SU-DHL-6 (cell line): ENCODE data around the gene FREY1.
A peak's percentile ranks its signal among the peaks of the same experiment; 100 is the strongest.
"Not testable (repeated sequence)": the region's sequence is repeated elsewhere in the genome, so short reads cannot be mapped to it uniquely, and the experiment has no call there.

Experiments used
- H2AFZ ChIP-seq: fragments of 200-600 bp; sonication (generic); 2 replicates; pipeline ENCODE4 v1.6.1; 2014; ENCODE audit warnings: low read depth, mild to moderate bottlenecking, moderate library complexity, mixed read lengths, antibody characterized with exemption, low read length; ENCODE audit not compliant: severe bottlenecking
- H3F3A ChIP-seq: fragments of 200-600 bp; shearing (Covaris generic); 2 replicates; pipeline ENCODE4 v1.6.0; 2016; ENCODE audit warnings: antibody characterized with exemption, mild to moderate bottlenecking; ENCODE audit not compliant: insufficient read depth
- H3K27ac ChIP-seq: fragments of 200-600 bp; sonication (generic); 2 replicates; pipeline ENCODE4 v1.5.1; 2016; ENCODE audit warnings: low read depth, mild to moderate bottlenecking, low read length, moderate library complexity, mixed read lengths
- H3K27me3 ChIP-seq: fragments of 200-600 bp; sonication (generic), shearing (Covaris generic); 2 replicates; pipeline ENCODE4 v1.6.0; 2014; ENCODE audit warnings: mild to moderate bottlenecking, low read length
- H3K36me3 ChIP-seq: fragments of 200-600 bp; sonication (generic); 2 replicates; pipeline ENCODE4 v1.6.1; 2014; ENCODE audit warnings: mild to moderate bottlenecking, low read length, mixed read lengths
- H3K4me2 ChIP-seq: fragments of 300-600, 200-600 bp; shearing (Covaris generic), sonication (generic); 2 replicates; pipeline ENCODE4 v1.6.0; 2014; ENCODE audit warnings: low read length, low read depth, mild to moderate bottlenecking; ENCODE audit not compliant: poor library complexity, severe bottlenecking
- H3K4me3 ChIP-seq: fragments of 200-600 bp; sonication (generic); 2 replicates; pipeline ENCODE4 v1.5.1; 2014; ENCODE audit warnings: antibody characterized with exemption, low read length, mild to moderate bottlenecking, mixed read lengths; ENCODE audit not compliant: insufficient read depth, poor library complexity, severe bottlenecking
- H3K79me2 ChIP-seq: fragments of 200-600 bp; sonication (generic); 2 replicates; pipeline ENCODE4 v1.6.1; 2014; ENCODE audit warnings: mild to moderate bottlenecking, low read length, moderate library complexity; ENCODE audit not compliant: insufficient read depth
- H3K9ac ChIP-seq: fragments of 200-600 bp; sonication (generic); 2 replicates; pipeline ENCODE4 v1.7.0; 2014; ENCODE audit warnings: mild to moderate bottlenecking, low read length
- H3K9me2 ChIP-seq: fragments of 200-600 bp; sonication (generic); replicated peaks from 2 replicates; pipeline ENCODE4 v1.6.1; 2014; ENCODE audit warnings: low read length; ENCODE audit not compliant: insufficient read depth
- H3K9me3 ChIP-seq: fragments of 200-600 bp; sonication (generic); 2 replicates; pipeline ENCODE4 v1.6.1; 2014; ENCODE audit warnings: low read length, mixed read lengths; ENCODE audit not compliant: insufficient read depth
- H4K20me1 ChIP-seq: fragments of 200-600 bp; sonication (generic); 2 replicates; pipeline ENCODE4 v1.6.1; 2014; ENCODE audit warnings: low read depth, mild to moderate bottlenecking, antibody characterized with exemption, low read length, moderate library complexity, mixed read lengths
- CTCF ChIP-seq: fragments of 200-600 bp; sonication (generic); IDR thresholded peaks from one replicate; pipeline ENCODE4 v1.5.1; 2017; ENCODE audit warnings: antibody characterized with exemption, mild to moderate bottlenecking, low read length, moderate library complexity; ENCODE audit not compliant: insufficient read depth, poor library complexity, severe bottlenecking
- EZH2phosphoT487 ChIP-seq: fragments of 200-600 bp; sonication (generic), shearing (Covaris generic); conservative IDR thresholded peaks from 2 replicates; pipeline ENCODE4 v1.6.1; 2018; ENCODE audit warnings: mild to moderate bottlenecking, antibody characterized with exemption, low read length, moderate library complexity, mixed read lengths

Gene FREY1

GRCh38 chr11:45901626-45902025 lies 5.4 kb downstream of the FREY1 start:
- Histone ChIP-seq H3K4me3 (no peak overlapping the region), H3K9ac (no peak overlapping the region), H3K27me3 (no peaks in the 10 kb centered on the region), H3K36me3 (no peaks in the 10 kb centered on the region), H3F3A (no peaks in the 10 kb centered on the region), H2AFZ (no peak overlapping the region), H3K9me2 (no peaks in the 10 kb centered on the region), H3K9me3 (no peaks in the 10 kb centered on the region), H3K79me2 (no peaks in the 10 kb centered on the region), H3K27ac (no peak overlapping the region), H3K4me2 (no peak overlapping the region), H4K20me1 (no peaks in the 10 kb centered on the region)
- TF ChIP-seq CTCF = no peak
- TF ChIP-seq EZH2phosphoT487 = no peak

DNA sequence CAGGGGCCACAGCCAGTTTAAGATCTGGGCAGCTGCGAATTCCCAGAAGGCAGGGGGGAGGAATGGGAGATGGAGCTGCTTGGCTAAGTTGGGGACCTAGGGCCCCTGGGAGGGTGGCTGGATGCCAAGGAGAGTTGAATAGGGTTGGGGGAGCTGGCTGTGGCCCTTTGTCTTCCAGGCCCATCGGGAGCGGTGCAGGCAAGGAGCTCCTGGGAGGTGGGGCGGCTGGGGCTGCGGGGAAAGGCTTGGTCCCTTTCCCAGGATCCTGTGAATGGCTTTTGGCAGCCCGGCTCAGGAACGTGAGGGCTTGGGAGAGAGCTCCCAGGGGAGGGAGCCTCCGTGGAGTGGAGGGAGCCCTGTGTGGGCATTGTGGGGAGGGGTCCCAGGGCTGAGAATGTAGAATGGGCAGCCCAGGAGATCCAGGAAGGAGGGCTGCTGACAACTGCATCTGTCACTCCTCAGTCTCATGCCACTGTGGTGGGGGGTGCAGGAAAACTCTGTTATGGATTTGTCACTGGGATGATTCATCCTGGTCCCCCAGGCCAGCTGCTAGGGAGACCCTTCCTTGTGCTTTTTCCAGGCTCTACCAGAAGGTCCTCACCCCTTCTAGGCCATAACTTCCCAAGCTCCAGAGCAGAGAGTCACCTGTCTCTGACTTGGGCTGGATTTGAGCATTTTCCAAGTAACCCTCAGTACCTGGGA lies 6.0 kb downstream of the FREY1 start:
- no peak overlapping the region for H3K4me2 ChIP-seq
- H3K36me3 ChIP-seq = no peaks in the 10 kb centered on the region
- no peaks in the 10 kb centered on the region for H3K79me2 ChIP-seq
- no peak overlapping the region for H3K27ac ChIP-seq
- no peak overlapping the region for H2AFZ ChIP-seq
- TF ChIP-seq CTCF (no peak), EZH2phosphoT487 (no peak)
- no peaks in the 10 kb centered on the region for H4K20me1 ChIP-seq
- H3F3A ChIP-seq = no peaks in the 10 kb centered on the region
- no peaks in the 10 kb centered on the region for H3K9me3 ChIP-seq
- H3K9ac ChIP-seq = no peak overlapping the region
- no peaks in the 10 kb centered on the region for H3K9me2 ChIP-seq
- no peak overlapping the region for H3K4me3 ChIP-seq
- H3K27me3 ChIP-seq = no peaks in the 10 kb centered on the region

- H3K4me2 ChIP-seq = peak overlapping the region; percentile 38
- H3K9me2 ChIP-seq, H3F3A ChIP-seq, H3K79me2 ChIP-seq, H3K27ac ChIP-seq, H4K20me1 ChIP-seq, H3K27me3 ChIP-seq, H2AFZ ChIP-seq, H3K36me3 ChIP-seq, H3K9me3 ChIP-seq: not testable (repeated sequence)
- H3K9ac ChIP-seq = peak overlapping the region; percentile 10; the same call in 1 of the 2 replicates
- H3K4me3 ChIP-seq = peak overlapping the region; percentile 36
These were observed 6.8 kb downstream of the FREY1 start for GRCh38 chr11:45900175-45900800.
